ENCODE results near the gene YTHDF2.
A peak's percentile ranks its signal among the peaks of the same experiment; 100 is the strongest.
"Not testable (repeated sequence)": the region's sequence is repeated elsewhere in the genome, so short reads cannot be mapped to it uniquely, and the experiment has no call there.

Gene YTHDF2

GRCh38 chr1:28761189-28761588, 24.4 kb downstream of the YTHDF2 start:
- Histone ChIP-seq H3K27ac (no peak overlapping the region), H3K4me3 (no peak overlapping the region)
- no peak for DNase-seq (ENCODE audit: low spot score)
- TF ChIP-seq, protein P1, sequence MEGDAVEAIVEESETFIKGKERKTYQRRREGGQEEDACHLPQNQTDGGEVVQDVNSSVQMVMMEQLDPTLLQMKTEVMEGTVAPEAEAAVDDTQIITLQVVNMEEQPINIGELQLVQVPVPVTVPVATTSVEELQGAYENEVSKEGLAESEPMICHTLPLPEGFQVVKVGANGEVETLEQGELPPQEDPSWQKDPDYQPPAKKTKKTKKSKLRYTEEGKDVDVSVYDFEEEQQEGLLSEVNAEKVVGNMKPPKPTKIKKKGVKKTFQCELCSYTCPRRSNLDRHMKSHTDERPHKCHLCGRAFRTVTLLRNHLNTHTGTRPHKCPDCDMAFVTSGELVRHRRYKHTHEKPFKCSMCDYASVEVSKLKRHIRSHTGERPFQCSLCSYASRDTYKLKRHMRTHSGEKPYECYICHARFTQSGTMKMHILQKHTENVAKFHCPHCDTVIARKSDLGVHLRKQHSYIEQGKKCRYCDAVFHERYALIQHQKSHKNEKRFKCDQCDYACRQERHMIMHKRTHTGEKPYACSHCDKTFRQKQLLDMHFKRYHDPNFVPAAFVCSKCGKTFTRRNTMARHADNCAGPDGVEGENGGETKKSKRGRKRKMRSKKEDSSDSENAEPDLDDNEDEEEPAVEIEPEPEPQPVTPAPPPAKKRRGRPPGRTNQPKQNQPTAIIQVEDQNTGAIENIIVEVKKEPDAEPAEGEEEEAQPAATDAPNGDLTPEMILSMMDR (IDR thresholded peaks at IDR 0.05) = no peak

DNA sequence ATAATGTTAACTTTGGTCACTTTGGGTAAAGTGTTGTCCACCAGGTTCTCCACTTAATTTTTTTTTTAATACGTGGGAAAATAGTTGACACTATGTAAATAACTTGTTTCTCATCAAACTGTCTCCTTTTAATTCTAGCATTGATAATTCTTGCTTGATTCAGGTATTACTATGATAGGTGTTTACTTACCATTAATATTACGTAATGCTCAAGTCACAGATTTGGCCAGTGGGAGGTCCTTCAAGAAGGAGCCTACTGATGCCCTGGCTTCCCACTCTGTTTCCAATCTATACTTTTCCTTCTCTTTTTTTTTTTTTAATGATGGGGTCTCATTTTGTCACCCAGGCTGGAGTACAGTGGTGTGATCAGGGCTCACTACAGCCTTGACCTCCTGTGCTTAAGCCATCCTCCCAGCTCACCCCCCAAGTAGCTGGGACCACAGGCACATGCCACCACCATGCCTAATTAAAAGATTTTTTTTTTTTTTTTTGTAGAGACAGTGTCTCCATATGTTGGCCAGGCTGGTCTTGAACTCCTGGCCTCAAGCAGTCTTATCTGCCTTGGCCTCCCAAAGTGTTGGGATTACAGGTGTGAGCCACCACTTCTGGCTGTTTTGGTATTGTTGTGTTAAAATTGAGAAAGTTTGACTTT, 29.9 kb downstream of the YTHDF2 start:
- Histone ChIP-seq H3K27ac (no peak overlapping the region), H3K4me3 (no peak overlapping the region)
- TF ChIP-seq, protein P1 (IDR thresholded peaks at IDR 0.05) = no peak
- no peak for DNase-seq (ENCODE audit: low spot score)

DNA sequence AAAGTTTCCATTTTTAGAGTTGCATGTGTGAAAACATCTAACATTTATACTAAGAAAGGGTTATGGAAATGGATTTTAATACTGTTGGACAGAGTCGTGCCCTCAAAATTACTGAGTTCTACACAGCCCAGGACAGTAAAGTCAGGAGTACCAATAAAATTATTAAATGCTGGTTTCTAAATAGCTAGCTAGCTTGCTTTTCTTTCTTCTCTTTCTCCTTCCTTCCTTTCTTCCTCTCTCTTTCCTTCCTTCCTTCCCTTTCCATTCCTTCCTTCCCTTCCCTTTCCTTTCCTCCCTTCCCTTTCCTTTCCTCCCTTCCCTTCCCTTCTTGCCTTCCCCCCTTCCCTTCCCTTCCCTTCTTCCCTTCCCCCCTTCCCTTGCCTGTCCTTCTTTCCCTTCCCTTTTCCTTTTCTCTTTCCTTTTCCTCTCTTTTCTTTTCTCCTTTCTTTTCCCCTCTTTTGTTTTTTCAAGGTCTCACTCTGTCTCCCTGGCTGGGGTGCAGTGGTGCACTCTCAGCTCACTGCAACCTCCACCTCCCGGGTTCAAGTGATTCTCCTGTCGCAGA, 33.9 kb downstream of the YTHDF2 start:
- Histone ChIP-seq H3K27ac (no peak overlapping the region), H3K4me3 (no peak overlapping the region)
- DNase-seq (ENCODE audit: low spot score) = no peak
- TF ChIP-seq, protein P1 (IDR thresholded peaks at IDR 0.05) = no peak

DNA sequence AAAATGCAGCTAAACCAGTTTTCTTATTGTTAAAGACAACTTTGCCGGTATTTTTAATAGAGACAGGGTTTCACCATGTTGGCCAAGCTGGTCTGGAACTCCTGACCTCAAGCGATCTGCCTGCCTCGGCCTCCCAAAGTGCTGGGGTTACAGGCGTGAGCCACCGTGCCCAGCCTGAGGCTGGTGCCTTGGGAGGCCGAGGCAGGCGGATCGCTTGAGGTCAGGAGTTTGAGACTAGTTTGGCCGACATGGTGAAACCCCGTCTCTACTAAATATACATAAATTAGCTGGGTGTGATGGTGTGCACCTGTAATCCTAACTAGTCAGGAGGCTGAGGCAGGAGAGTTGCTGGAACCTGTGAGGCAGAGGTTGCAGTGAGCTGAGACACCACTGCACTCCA, 35.2 kb downstream of the YTHDF2 start:
- not testable (repeated sequence) for H3K27ac ChIP-seq; DNase-seq (ENCODE audit: low spot score); H3K4me3 ChIP-seq

DNA sequence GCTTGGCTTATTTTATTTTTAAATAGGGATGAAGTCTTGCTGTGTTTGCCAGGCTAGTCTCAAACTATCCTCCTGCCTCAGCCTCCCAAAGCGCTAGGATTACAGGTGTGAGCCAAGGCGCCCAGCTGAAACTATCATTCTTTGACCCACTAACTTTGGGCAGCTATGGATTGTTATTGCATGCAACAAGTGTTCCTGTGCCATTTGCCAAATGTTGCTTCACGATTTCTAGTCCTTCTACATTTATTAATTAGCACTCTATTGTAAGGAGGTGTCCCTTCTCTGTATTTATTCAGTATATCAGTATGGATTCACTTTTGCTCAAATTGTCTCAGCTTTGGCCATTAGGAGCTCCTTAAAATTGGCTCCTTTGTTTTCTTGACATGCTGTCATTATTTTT, 36.4 kb downstream of the YTHDF2 start:
- no peak for DNase-seq (ENCODE audit: low spot score)
- H3K27ac ChIP-seq = no peak overlapping the region
- TF ChIP-seq, protein P1 (IDR thresholded peaks at IDR 0.05) = no peak
- H3K4me3 ChIP-seq = no peak overlapping the region

DNA sequence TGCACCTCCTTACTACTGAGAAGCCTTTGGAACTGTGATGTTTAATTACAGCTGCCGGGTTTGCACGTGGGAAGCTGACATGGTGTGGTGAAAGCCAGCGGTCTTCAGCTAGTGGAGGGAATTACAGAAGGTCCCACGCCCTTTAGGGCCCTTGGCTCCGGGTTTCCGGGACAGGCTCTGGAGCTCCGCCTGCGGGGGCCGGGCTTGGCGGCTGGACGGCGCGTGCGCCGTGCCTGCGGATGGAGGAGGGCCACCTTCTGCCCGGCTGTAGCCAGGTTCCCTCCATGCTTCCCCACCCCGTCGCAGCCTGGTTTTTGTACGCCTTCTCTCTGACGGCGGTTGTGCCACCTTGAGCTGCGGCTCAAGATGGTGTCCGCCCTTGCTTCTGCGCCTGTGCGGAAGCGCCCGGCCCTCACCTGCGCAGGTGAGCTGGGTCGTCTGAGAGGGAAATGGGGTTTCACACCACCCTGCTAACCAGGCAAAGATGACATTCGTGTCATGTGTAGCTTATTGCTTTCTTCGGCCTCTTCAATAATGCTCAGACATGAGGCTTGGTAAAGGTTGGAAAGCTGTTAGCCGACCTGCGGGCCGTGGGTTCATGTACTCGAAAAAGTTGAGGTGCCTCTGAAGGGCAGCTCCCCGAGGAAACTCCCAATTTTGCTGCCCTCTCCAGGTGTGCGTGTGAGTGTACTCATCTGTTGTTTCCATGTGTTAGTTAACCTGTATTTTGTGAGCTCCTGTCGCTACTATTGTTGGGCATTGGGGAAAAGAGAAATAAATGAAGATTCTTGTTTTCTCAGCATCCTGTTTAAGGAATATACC, 38.6 kb downstream of the YTHDF2 start:
- TF ChIP-seq, protein P1 (IDR thresholded peaks at IDR 0.05) = no peak
- H3K4me3 ChIP-seq = peak overlapping the region; percentile 63
- DNase-seq (ENCODE audit: low spot score) = peak; percentile 79
- H3K27ac ChIP-seq = peak overlapping the region in 1 of 2 donors; percentile 5

DNA sequence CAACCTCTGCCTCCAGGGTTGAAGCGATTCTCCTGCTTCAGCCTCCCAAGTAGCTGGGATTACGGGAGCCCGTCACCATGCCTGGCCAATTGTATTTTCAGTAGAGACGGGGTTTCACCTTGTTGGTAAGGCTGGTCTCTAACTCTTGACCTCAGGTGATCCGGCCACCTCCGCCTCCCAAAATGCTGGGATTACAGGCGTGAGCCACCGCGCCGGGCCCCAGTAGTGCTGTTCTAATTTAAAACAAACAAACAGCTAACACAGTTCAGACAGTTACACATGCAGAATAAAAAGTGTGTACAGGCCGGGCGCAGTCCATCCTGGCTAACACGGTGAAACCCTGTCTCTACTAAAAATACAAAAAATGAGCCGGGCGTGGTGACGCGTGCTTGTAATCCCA, 39.6 kb downstream of the YTHDF2 start:
- TF ChIP-seq, protein P1 (IDR thresholded peaks at IDR 0.05) = no peak
- DNase-seq (ENCODE audit: low spot score) = no peak
- H3K27ac ChIP-seq = no peak overlapping the region
- H3K4me3 ChIP-seq = no peak overlapping the region

All from coronary artery (tissue), 2 donors.